GM23338 (cell line): Measurements from ENCODE around the gene GSTK1. TPM values are rescaled to one million over a fixed set of nuclear protein-coding genes. Genes with fewer than 3 reads are reported as not detected.

Experiments
- ATAC-seq: fragments of 200-7000 bp; cut with Tn5 transposase; 3 replicates; pipeline ENCODE4 v1.9.1; 2020
- DNase-seq: peaks from one replicate; pipeline ENCODE4 v3.0.0-alpha.2; 2015; ENCODE audit warnings: low spot score
- H2AFZ ChIP-seq: fragments of 200-600 bp; sonication (generic); 2 replicates; pipeline ENCODE4 v1.8.0; 2016; ENCODE audit warnings: antibody characterized with exemption, mild to moderate bottlenecking, moderate library complexity
- H3F3A ChIP-seq: fragments of 200-600 bp; sonication (generic); replicated peaks from 2 replicates; pipeline ENCODE4 v1.8.0; 2017; ENCODE audit warnings: antibody characterized with exemption, mixed run types, low read depth
- H3K27ac ChIP-seq: fragments of 200-600 bp; sonication (generic); 2 replicates; pipeline ENCODE4 v1.6.1; 2016; ENCODE audit warnings: low read depth
- H3K27me3 ChIP-seq: fragments of 200-600 bp; sonication (generic); 2 replicates; pipeline ENCODE4 v1.8.0; 2016; ENCODE audit warnings: mild to moderate bottlenecking, mixed run types, moderate library complexity; ENCODE audit not compliant: insufficient read depth
- H3K36me3 ChIP-seq: fragments of 200-600 bp; sonication (generic); 2 replicates; pipeline ENCODE4 v1.8.0; 2016; ENCODE audit warnings: mild to moderate bottlenecking; ENCODE audit not compliant: insufficient read depth
- H3K4me1 ChIP-seq: fragments of 200-600 bp; sonication (generic); 2 replicates; pipeline ENCODE4 v1.8.0; 2016; ENCODE audit warnings: mild to moderate bottlenecking, moderate library complexity; ENCODE audit not compliant: insufficient read depth
- H3K4me2 ChIP-seq: fragments of 200-600 bp; sonication (generic); 2 replicates; pipeline ENCODE4 v1.7.1; 2017; ENCODE audit warnings: mixed run types
- H3K4me3 ChIP-seq: fragments of 200-600 bp; sonication (generic); 2 replicates; pipeline ENCODE4 v1.6.1; 2016; ENCODE audit warnings: mixed run types
- H3K79me2 ChIP-seq: fragments of 200-600 bp; sonication (generic); replicated peaks from 2 replicates; pipeline ENCODE4 v1.8.0; 2017; ENCODE audit warnings: mild to moderate bottlenecking; ENCODE audit not compliant: insufficient read depth
- H3K9me2 ChIP-seq: fragments of 200-600 bp; sonication (generic); 2 replicates; pipeline ENCODE4 v1.8.0; 2017; ENCODE audit not compliant: insufficient read depth
- H4K20me1 ChIP-seq: fragments of 200-600 bp; sonication (generic); replicated peaks from 2 replicates; pipeline ENCODE4 v1.8.0; 2017; ENCODE audit warnings: mild to moderate bottlenecking; ENCODE audit not compliant: insufficient read depth
- H3K27ac Mint-ChIP-seq: 2 replicates; pipeline ENCODE4 v1.8.0; 2020; ENCODE audit warnings: inconsistent platforms, mild to moderate bottlenecking, moderate library complexity, mixed read lengths
- H3K27me3 Mint-ChIP-seq: 3 replicates; pipeline ENCODE4 v1.8.0; 2022; ENCODE audit warnings: low read depth, mild to moderate bottlenecking, moderate library complexity, mixed read lengths, inconsistent platforms; ENCODE audit not compliant: insufficient read depth, poor library complexity
- H3K36me3 Mint-ChIP-seq: 3 replicates; pipeline ENCODE4 v1.8.0; 2021; ENCODE audit warnings: low read depth, mild to moderate bottlenecking, inconsistent platforms, moderate library complexity, mixed read lengths
- H3K4me1 Mint-ChIP-seq: 3 replicates; pipeline ENCODE4 v1.8.0; 2020; ENCODE audit warnings: mild to moderate bottlenecking, inconsistent platforms, mixed read lengths
- H3K4me3 Mint-ChIP-seq: 3 replicates; pipeline ENCODE4 v1.8.0; 2021; ENCODE audit warnings: moderate library complexity, mild to moderate bottlenecking, inconsistent platforms, mixed read lengths
- H3K9me3 Mint-ChIP-seq: 3 replicates; pipeline ENCODE4 v1.8.0; 2020; ENCODE audit warnings: moderate library complexity, mild to moderate bottlenecking, inconsistent platforms, mixed read lengths
- CREB1 ChIP-seq: fragments of 250-450 bp; sonication (Bioruptor Pico); IDR thresholded peaks from 2 replicates; pipeline ENCODE4 v1.5.0; 2020; ENCODE audit warnings: low read depth, mild to moderate bottlenecking, moderate library complexity
- CTCF ChIP-seq, 2 experiments: fragments of 200-600 bp in 1 of 2; sonication (generic) in 1 of 2; conservative IDR thresholded peaks; 2 replicates each; pipeline versions ENCODE4 v1.5.1 to v1.6.1; 2016 to 2017; ENCODE audit warnings: antibody characterized with exemption in 2 of 2, low read depth in 2 of 2, mild to moderate bottlenecking in 2 of 2, moderate library complexity in 1 of 2
- ETS1 ChIP-seq: IDR thresholded peaks from 2 replicates; pipeline ENCODE4 v1.6.1; 2016; ENCODE audit warnings: antibody characterized with exemption
- EZH2 ChIP-seq: fragments of 200-600 bp; sonication (generic); IDR thresholded peaks from one replicate; pipeline ENCODE4 v1.8.0; 2017; ENCODE audit warnings: antibody characterized with exemption, mild to moderate bottlenecking, low read depth; ENCODE audit not compliant: unreplicated experiment
- JUNB ChIP-seq: IDR thresholded peaks from one replicate; pipeline ENCODE4 v1.6.1; 2016; ENCODE audit warnings: antibody characterized with exemption; ENCODE audit not compliant: unreplicated experiment
- NANOG ChIP-seq: IDR thresholded peaks from 2 replicates; pipeline ENCODE4 v1.6.1; 2016; ENCODE audit warnings: antibody characterized with exemption, borderline replicate concordance
- POLR2AphosphoS5 ChIP-seq: IDR thresholded peaks from 2 replicates; pipeline ENCODE4 v1.6.1; 2016; ENCODE audit warnings: antibody characterized with exemption, low read depth
- STAT1 ChIP-seq: IDR thresholded peaks from one replicate; pipeline ENCODE4 v1.6.1; 2016; ENCODE audit warnings: antibody characterized with exemption; ENCODE audit not compliant: unreplicated experiment
- ZNF114 ChIP-seq: fragments of 250-450 bp; sonication (Bioruptor Pico); IDR thresholded peaks from 2 replicates; pipeline ENCODE4 v1.5.0; 2020; ENCODE audit warnings: mild to moderate bottlenecking, moderate library complexity
- ZNF331 ChIP-seq: fragments of 250-450 bp; sonication (Bioruptor Pico); IDR thresholded peaks from 2 replicates; pipeline ENCODE4 v1.5.0; 2020; ENCODE audit warnings: low read depth, mild to moderate bottlenecking, moderate library complexity
- polyA plus RNA-seq: library from polyadenylated mRNA; unstranded; fragments of >200 nt; fragmentation: Nextera tagmentation; extraction: Ambion mirVana; gene quantifications from 2 replicates; pipeline ENCODE4 v1.2.1, GENCODE V29; 2016
- total RNA-seq: library from RNA; depleted of rRNA; stranded (reverse); fragments of >200 nt; shearing (Covaris generic); gene quantifications from 2 replicates; pipeline ENCODE4 v1.2.3, GENCODE V29; 2014
- TF ChIP-seq, protein P1 (sequence below): IDR thresholded peaks from one replicate; pipeline ENCODE4 v1.6.1; 2018; ENCODE audit warnings: antibody characterized with exemption; ENCODE audit not compliant: unreplicated experiment

Gene GSTK1
- total and polyA plus RNA-seq, 2 experiments from 2014 or later = 26.4 to 27.5 TPM

GRCh38 chr7:143247372-143247771, 15.9 kb upstream of the GSTK1 start:
- Mint-ChIP-seq H3K4me3 (no peak overlapping the region), H3K36me3 (no peaks in the 10 kb centered on the region), H3K27ac (no peak overlapping the region), H3K9me3 (no peaks in the 10 kb centered on the region), H3K27me3 (no peaks in the 10 kb centered on the region), H3K4me1 (no peaks in the 10 kb centered on the region)
- DNase-seq (no peak), ATAC-seq (no peak)
- H3K4me2 ChIP-seq = no peak overlapping the region
- H4K20me1 ChIP-seq = no peaks in the 10 kb centered on the region
- H3K4me1 ChIP-seq = no peaks in the 10 kb centered on the region
- no peak overlapping the region for H3K4me3 ChIP-seq
- H3K9me2 ChIP-seq = no peaks in the 10 kb centered on the region
- H3K79me2 ChIP-seq = no peaks in the 10 kb centered on the region
- H3K27ac ChIP-seq = no peak overlapping the region
- H3K27me3 ChIP-seq = no peaks in the 10 kb centered on the region
- no peaks in the 10 kb centered on the region for H3F3A ChIP-seq
- no peak overlapping the region for H2AFZ ChIP-seq
- H3K36me3 ChIP-seq = no peaks in the 10 kb centered on the region
- TF ChIP-seq NANOG (no peak), POLR2AphosphoS5 (no peak), ZNF114 (CRISPR knock-in tag) (no peak), CTCF (conservative IDR thresholded peaks at IDR 0.05; ENCODE audit: low read depth in 2 of 2) (no peak), EZH2 (no peak), ZNF331 (CRISPR knock-in tag) (no peak)

- Histone ChIP-seq H3K4me1 (no peaks in the 10 kb centered on the region), H3K4me2 (no peak overlapping the region), H3K27ac (no peak overlapping the region), H4K20me1 (no peaks in the 10 kb centered on the region), H3K36me3 (no peaks in the 10 kb centered on the region), H3F3A (no peaks in the 10 kb centered on the region), H3K27me3 (no peaks in the 10 kb centered on the region), H3K9me2 (no peaks in the 10 kb centered on the region), H3K79me2 (no peaks in the 10 kb centered on the region), H2AFZ (no peak overlapping the region), H3K4me3 (no peak overlapping the region)
- H3K9me3 Mint-ChIP-seq = no peaks in the 10 kb centered on the region
- no peaks in the 10 kb centered on the region for H3K4me1 Mint-ChIP-seq
- H3K27me3 Mint-ChIP-seq = no peaks in the 10 kb centered on the region
- no peak overlapping the region for H3K27ac Mint-ChIP-seq
- ATAC-seq (no peak), DNase-seq (no peak)
- no peak for TF ChIP-seq POLR2AphosphoS5
- TF ChIP-seq STAT1 = no peak
- no peak for TF ChIP-seq CREB1 (CRISPR knock-in tag)
- TF ChIP-seq ZNF331 (CRISPR knock-in tag) = no peak
- TF ChIP-seq JUNB = no peak
- no peak for TF ChIP-seq ETS1
- TF ChIP-seq, protein P1, sequence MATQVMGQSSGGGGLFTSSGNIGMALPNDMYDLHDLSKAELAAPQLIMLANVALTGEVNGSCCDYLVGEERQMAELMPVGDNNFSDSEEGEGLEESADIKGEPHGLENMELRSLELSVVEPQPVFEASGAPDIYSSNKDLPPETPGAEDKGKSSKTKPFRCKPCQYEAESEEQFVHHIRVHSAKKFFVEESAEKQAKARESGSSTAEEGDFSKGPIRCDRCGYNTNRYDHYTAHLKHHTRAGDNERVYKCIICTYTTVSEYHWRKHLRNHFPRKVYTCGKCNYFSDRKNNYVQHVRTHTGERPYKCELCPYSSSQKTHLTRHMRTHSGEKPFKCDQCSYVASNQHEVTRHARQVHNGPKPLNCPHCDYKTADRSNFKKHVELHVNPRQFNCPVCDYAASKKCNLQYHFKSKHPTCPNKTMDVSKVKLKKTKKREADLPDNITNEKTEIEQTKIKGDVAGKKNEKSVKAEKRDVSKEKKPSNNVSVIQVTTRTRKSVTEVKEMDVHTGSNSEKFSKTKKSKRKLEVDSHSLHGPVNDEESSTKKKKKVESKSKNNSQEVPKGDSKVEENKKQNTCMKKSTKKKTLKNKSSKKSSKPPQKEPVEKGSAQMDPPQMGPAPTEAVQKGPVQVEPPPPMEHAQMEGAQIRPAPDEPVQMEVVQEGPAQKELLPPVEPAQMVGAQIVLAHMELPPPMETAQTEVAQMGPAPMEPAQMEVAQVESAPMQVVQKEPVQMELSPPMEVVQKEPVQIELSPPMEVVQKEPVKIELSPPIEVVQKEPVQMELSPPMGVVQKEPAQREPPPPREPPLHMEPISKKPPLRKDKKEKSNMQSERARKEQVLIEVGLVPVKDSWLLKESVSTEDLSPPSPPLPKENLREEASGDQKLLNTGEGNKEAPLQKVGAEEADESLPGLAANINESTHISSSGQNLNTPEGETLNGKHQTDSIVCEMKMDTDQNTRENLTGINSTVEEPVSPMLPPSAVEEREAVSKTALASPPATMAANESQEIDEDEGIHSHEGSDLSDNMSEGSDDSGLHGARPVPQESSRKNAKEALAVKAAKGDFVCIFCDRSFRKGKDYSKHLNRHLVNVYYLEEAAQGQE = no peak
- H3K36me3 Mint-ChIP-seq = no peaks in the 10 kb centered on the region
- H3K4me3 Mint-ChIP-seq = no peak overlapping the region
These were observed 14.4 kb upstream of the GSTK1 start for GRCh38 chr7:143248761-143249354.
